ENCODE measurements around the gene RYR3. TPM values are rescaled to one million over a fixed set of nuclear protein-coding genes. Genes with fewer than 3 reads are reported as not detected.

Gene RYR3
- total RNA-seq, 1 donor from 2014 or later, result 1.5 TPM

GRCh38 chr15:33357845-33358244 lies 47.1 kb downstream of the RYR3 start:
- Histone ChIP-seq H3K4me2 (ENCODE audit: low read length) (no peak overlapping the region), H3K4me1 (ENCODE audit: insufficient read depth, low read length) (no peaks in the 10 kb centered on the region), H3K4me3 (ENCODE audit: insufficient read depth, low read depth, low read length) (no peak overlapping the region), H2AFZ (ENCODE audit: low read depth, low read length) (no peak overlapping the region), H3K36me3 (ENCODE audit: insufficient read depth, low read length) (no peaks in the 10 kb centered on the region), H3K9ac (ENCODE audit: low read length) (no peak overlapping the region), H3K9me3 (ENCODE audit: insufficient read depth, low read depth, low read length) (no peaks in the 10 kb centered on the region), H4K20me1 (ENCODE audit: insufficient read depth, low read length) (no peaks in the 10 kb centered on the region), H3K27ac (ENCODE audit: low read depth, low read length) (no peak overlapping the region), H3K27me3 (ENCODE audit: insufficient read depth, low read length) (peaks cover 4% of the 10 kb centered on the region), H3K79me2 (ENCODE audit: insufficient read depth, low read length) (no peaks in the 10 kb centered on the region)
- TF ChIP-seq CTCF (IDR thresholded peaks at IDR 0.05; ENCODE audit: insufficient read depth, low read depth, low read length), result no peak
- TF ChIP-seq EZH2 (IDR thresholded peaks at IDR 0.05; ENCODE audit: insufficient read depth, low read length), result no peak
- Mint-ChIP-seq H3K9me3 (ENCODE audit: unreplicated experiment) (no peaks in the 10 kb centered on the region), H3K4me1 (ENCODE audit: low read depth, unreplicated experiment) (peaks cover 14% of the 10 kb centered on the region), H3K36me3 (ENCODE audit: low read depth, unreplicated experiment) (peaks cover 3% of the 10 kb centered on the region), H3K27me3 (ENCODE audit: low read depth, unreplicated experiment) (peaks cover 6% of the 10 kb centered on the region), H3K27ac (ENCODE audit: unreplicated experiment) (peak overlapping the region; percentile 15), H3K4me3 (ENCODE audit: unreplicated experiment) (no peak overlapping the region)
- DNase-seq (ENCODE audit: low read depth) (no peak), FAIRE-seq (no peak)

GRCh38 chr15:33358306-33358705 lies 47.5 kb downstream of the RYR3 start:
- peak overlapping the region; percentile 15 for H3K27ac Mint-ChIP-seq (ENCODE audit: unreplicated experiment)
- DNase-seq (ENCODE audit: low read depth), result no peak
- H3K4me1 ChIP-seq (ENCODE audit: insufficient read depth, low read length), result no peaks in the 10 kb centered on the region
- H3K27me3 ChIP-seq (ENCODE audit: insufficient read depth, low read length), result peaks cover 1% of the 10 kb centered on the region
- H3K36me3 Mint-ChIP-seq (ENCODE audit: low read depth, unreplicated experiment), result peaks cover 3% of the 10 kb centered on the region
- H2AFZ ChIP-seq (ENCODE audit: low read depth, low read length), result no peak overlapping the region
- TF ChIP-seq EZH2 (IDR thresholded peaks at IDR 0.05; ENCODE audit: insufficient read depth, low read length) (no peak), CTCF (IDR thresholded peaks at IDR 0.05; ENCODE audit: insufficient read depth, low read depth, low read length) (no peak)
- no peaks in the 10 kb centered on the region for H3K36me3 ChIP-seq (ENCODE audit: insufficient read depth, low read length)
- no peaks in the 10 kb centered on the region for H3K79me2 ChIP-seq (ENCODE audit: insufficient read depth, low read length)
- H3K4me3 Mint-ChIP-seq (ENCODE audit: unreplicated experiment), result no peak overlapping the region
- peaks cover 6% of the 10 kb centered on the region for H3K27me3 Mint-ChIP-seq (ENCODE audit: low read depth, unreplicated experiment)
- H3K9me3 Mint-ChIP-seq (ENCODE audit: unreplicated experiment), result no peaks in the 10 kb centered on the region
- no peaks in the 10 kb centered on the region for H3K9me3 ChIP-seq (ENCODE audit: insufficient read depth, low read depth, low read length)
- no peak overlapping the region for H3K9ac ChIP-seq (ENCODE audit: low read length)
- H4K20me1 ChIP-seq (ENCODE audit: insufficient read depth, low read length), result no peaks in the 10 kb centered on the region
- peaks cover 14% of the 10 kb centered on the region for H3K4me1 Mint-ChIP-seq (ENCODE audit: low read depth, unreplicated experiment)
- no peak for FAIRE-seq
- H3K4me2 ChIP-seq (ENCODE audit: low read length), result no peak overlapping the region
- H3K27ac ChIP-seq (ENCODE audit: low read depth, low read length), result no peak overlapping the region
- no peak overlapping the region for H3K4me3 ChIP-seq (ENCODE audit: insufficient read depth, low read depth, low read length)

- Mint-ChIP-seq H3K36me3 (ENCODE audit: low read depth, unreplicated experiment) (peaks cover under 1% of the 10 kb centered on the region), H3K27me3 (ENCODE audit: low read depth, unreplicated experiment) (peaks cover 6% of the 10 kb centered on the region), H3K4me3 (ENCODE audit: unreplicated experiment) (no peak overlapping the region), H3K27ac (ENCODE audit: unreplicated experiment) (no peak overlapping the region), H3K4me1 (ENCODE audit: low read depth, unreplicated experiment) (peaks cover 14% of the 10 kb centered on the region), H3K9me3 (ENCODE audit: unreplicated experiment) (no peaks in the 10 kb centered on the region)
- H4K20me1 ChIP-seq (ENCODE audit: insufficient read depth, low read length), result no peaks in the 10 kb centered on the region
- H3K27ac ChIP-seq (ENCODE audit: low read depth, low read length), result no peak overlapping the region
- no peak for FAIRE-seq
- no peaks in the 10 kb centered on the region for H3K79me2 ChIP-seq (ENCODE audit: insufficient read depth, low read length)
- no peak overlapping the region for H3K4me3 ChIP-seq (ENCODE audit: insufficient read depth, low read depth, low read length)
- no peaks in the 10 kb centered on the region for H3K27me3 ChIP-seq (ENCODE audit: insufficient read depth, low read length)
- no peak overlapping the region for H3K9ac ChIP-seq (ENCODE audit: low read length)
- no peaks in the 10 kb centered on the region for H3K4me1 ChIP-seq (ENCODE audit: insufficient read depth, low read length)
- H3K4me2 ChIP-seq (ENCODE audit: low read length), result no peak overlapping the region
- no peak for TF ChIP-seq CTCF (IDR thresholded peaks at IDR 0.05; ENCODE audit: insufficient read depth, low read depth, low read length)
- no peak for TF ChIP-seq EZH2 (IDR thresholded peaks at IDR 0.05; ENCODE audit: insufficient read depth, low read length)
- H2AFZ ChIP-seq (ENCODE audit: low read depth, low read length), result no peak overlapping the region
- H3K36me3 ChIP-seq (ENCODE audit: insufficient read depth, low read length), result no peaks in the 10 kb centered on the region
- no peaks in the 10 kb centered on the region for H3K9me3 ChIP-seq (ENCODE audit: insufficient read depth, low read depth, low read length)
- DNase-seq (ENCODE audit: low read depth), result no peak
Observed at GRCh38 chr15:33360886-33361285, 50.1 kb downstream of the RYR3 start.

Data from astrocyte (in vitro differentiated cells and primary cell).